PC-9 (cell line): ENCODE data around the gene CCDC154.

Experiments
- CTCF ChIP-seq: fragments of 200-600 bp; sonication (generic); conservative IDR thresholded peaks from 2 replicates; pipeline ENCODE4 v1.6.1; 2017; ENCODE audit warnings: mixed run types, antibody characterized with exemption, mild to moderate bottlenecking, moderate library complexity
- EZH2 ChIP-seq: fragments of 200-600 bp; sonication (generic); IDR thresholded peaks from 2 replicates; pipeline ENCODE4 v1.8.0; 2017; ENCODE audit warnings: antibody characterized with exemption, low read depth

GRCh38 chr16:1465567-1465915, 21.2 kb upstream of the CCDC154 start:
- no peak for TF ChIP-seq CTCF
- TF ChIP-seq EZH2: no peak
